ENCODE data around the gene FKBP10. TPM values are rescaled to one million over a fixed set of nuclear protein-coding genes. Genes with fewer than 3 reads are reported as not detected.

FKBP10 gene
- total RNA-seq, 2 experiments from 2014 or later, result not detected

GRCh38 chr17:41767324-41768042 lies 45.3 kb upstream of the FKBP10 start:
- H3K4me1 ChIP-seq (ENCODE audit: insufficient read depth, low read length), result no peaks in the 10 kb centered on the region
- H3K36me3 ChIP-seq (ENCODE audit: insufficient read depth, low read length), result no peaks in the 10 kb centered on the region
- CTCF ChIA-PET, result interaction anchor here (0.7 kb wide), 1 partner anchor 1357 kb away, joined by 3 read pairs; no protein-coding TSS in a partner anchor

DNA sequence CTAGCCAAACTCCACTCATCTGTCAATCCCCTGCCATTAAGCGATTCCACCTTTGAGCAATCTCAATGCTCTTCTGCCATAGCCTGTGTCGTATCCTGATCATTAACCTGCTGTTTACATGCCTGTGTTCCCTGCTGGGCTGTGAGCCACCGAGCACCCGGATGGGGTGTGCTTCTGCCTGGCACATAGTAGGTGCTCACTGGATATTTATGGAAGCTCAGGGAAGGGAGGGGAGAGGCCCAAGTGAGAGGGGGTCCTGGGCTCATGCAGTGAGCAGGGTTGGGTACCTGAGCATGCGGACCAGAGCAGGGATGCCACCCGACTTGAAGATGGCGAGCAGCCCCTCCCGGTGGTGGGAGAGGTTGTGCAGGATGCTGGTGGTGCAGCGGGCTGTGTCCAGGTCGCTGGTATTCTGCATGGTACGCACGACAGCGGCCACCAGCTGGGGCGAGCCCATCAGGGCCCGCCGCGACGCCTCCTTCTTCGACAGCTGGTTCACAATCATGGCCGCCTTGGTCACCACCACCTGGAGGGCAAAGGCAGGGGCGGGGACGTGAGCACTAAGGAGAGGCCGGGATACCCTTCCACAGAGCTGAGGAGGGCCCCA lies 44.0 kb upstream of the FKBP10 start:
- no peaks in the 10 kb centered on the region for H3K4me1 Mint-ChIP-seq (ENCODE audit: low read depth)
- no peak overlapping the region for H3K4me3 Mint-ChIP-seq
- Histone ChIP-seq H3K4me3 (ENCODE audit: low read length) (no peak overlapping the region), H3K27ac (ENCODE audit: low read depth in 1 of 2, low read length in 2 of 2) (no peak overlapping the region), H3K9me3 (ENCODE audit: control insufficient read depth in 1 of 2, insufficient read depth in 1 of 2, low read length in 2 of 2) (no peaks in the 10 kb centered on the region), H3K36me3 (ENCODE audit: insufficient read depth, low read length) (no peaks in the 10 kb centered on the region), H3K27me3 (ENCODE audit: control insufficient read depth in 1 of 2, insufficient read depth in 2 of 2, low read length in 2 of 2) (no peaks in the 10 kb centered on the region), H3K4me1 (ENCODE audit: insufficient read depth, low read length) (no peaks in the 10 kb centered on the region)
- no peaks in the 10 kb centered on the region for H3K9me3 Mint-ChIP-seq
- intact Hi-C loops (cut with DNase I, micrococcal nuclease), result no loop called here
- H3K27me3 Mint-ChIP-seq, result no peaks in the 10 kb centered on the region
- no peaks in the 10 kb centered on the region for H3K36me3 Mint-ChIP-seq (ENCODE audit: low read depth)
- no peak overlapping the region for H3K27ac Mint-ChIP-seq
- ATAC-seq (ENCODE audit: poor library complexity), result no peak
- no peak for DNase-seq
- ChIA-PET CTCF (no interaction called here), POLR2A (no interaction called here)
- no peak for TF ChIP-seq CTCF (IDR thresholded peaks at IDR 0.05)

More at GRCh38 chr17:41767324-41768042, 45.3 kb upstream of the FKBP10 start:
- DNase-seq (no peak), ATAC-seq (ENCODE audit: poor library complexity) (no peak)
- no peak overlapping the region for H3K27ac Mint-ChIP-seq
- intact Hi-C loops (cut with DNase I, micrococcal nuclease), result no loop called here
- H3K4me3 Mint-ChIP-seq, result no peak overlapping the region
- H3K36me3 Mint-ChIP-seq (ENCODE audit: low read depth), result no peaks in the 10 kb centered on the region
- H3K27me3 Mint-ChIP-seq, result no peaks in the 10 kb centered on the region
- Histone ChIP-seq H3K27ac (ENCODE audit: low read depth in 1 of 2, low read length in 2 of 2) (no peak overlapping the region), H3K27me3 (ENCODE audit: control insufficient read depth in 1 of 2, insufficient read depth in 2 of 2, low read length in 2 of 2) (no peaks in the 10 kb centered on the region), H3K4me3 (ENCODE audit: low read length) (no peak overlapping the region), H3K9me3 (ENCODE audit: control insufficient read depth in 1 of 2, insufficient read depth in 1 of 2, low read length in 2 of 2) (no peaks in the 10 kb centered on the region)
- no peaks in the 10 kb centered on the region for H3K9me3 Mint-ChIP-seq
- TF ChIP-seq CTCF (IDR thresholded peaks at IDR 0.05), result no peak
- POLR2A ChIA-PET, result no interaction called here
- H3K4me1 Mint-ChIP-seq (ENCODE audit: low read depth), result no peaks in the 10 kb centered on the region

DNA sequence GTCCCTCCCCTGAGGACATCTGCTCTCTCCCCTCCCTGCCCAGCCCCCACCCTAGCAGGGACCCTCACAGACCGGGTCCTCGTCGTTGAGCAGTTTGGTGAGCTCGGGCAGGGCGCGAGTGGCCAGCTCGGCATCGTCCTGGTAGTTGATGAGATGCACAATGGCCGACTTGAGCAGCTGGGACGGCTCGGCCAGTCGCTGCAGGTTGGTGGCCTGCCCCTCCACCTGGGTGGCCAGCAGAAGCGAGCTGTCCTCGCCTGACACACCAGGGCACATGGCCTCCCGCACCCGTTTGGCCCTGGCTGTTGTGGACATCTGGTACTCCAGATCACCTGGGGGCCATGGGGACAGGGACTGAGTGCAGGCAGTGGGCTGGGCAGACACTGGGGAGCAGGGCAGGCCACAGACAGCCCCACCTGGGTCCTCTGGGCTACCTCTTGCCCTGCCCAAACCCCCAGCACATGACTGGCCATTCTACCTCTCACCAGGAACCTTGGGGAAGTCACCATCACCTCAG lies 43.4 kb upstream of the FKBP10 start:
- Mint-ChIP-seq H3K27me3 (no peaks in the 10 kb centered on the region), H3K4me3 (no peak overlapping the region), H3K9me3 (no peaks in the 10 kb centered on the region), H3K4me1 (ENCODE audit: low read depth) (no peaks in the 10 kb centered on the region), H3K36me3 (ENCODE audit: low read depth) (no peaks in the 10 kb centered on the region), H3K27ac (no peak overlapping the region)
- Histone ChIP-seq H3K36me3 (ENCODE audit: insufficient read depth, low read length) (no peaks in the 10 kb centered on the region), H3K4me1 (ENCODE audit: insufficient read depth, low read length) (no peaks in the 10 kb centered on the region), H3K27ac (ENCODE audit: low read depth in 1 of 2, low read length in 2 of 2) (no peak overlapping the region), H3K9me3 (ENCODE audit: control insufficient read depth in 1 of 2, insufficient read depth in 1 of 2, low read length in 2 of 2) (no peaks in the 10 kb centered on the region), H3K27me3 (ENCODE audit: control insufficient read depth in 1 of 2, insufficient read depth in 2 of 2, low read length in 2 of 2) (no peaks in the 10 kb centered on the region), H3K4me3 (ENCODE audit: low read length) (no peak overlapping the region)
- ChIA-PET POLR2A (no interaction called here), CTCF (no interaction called here)
- ATAC-seq (ENCODE audit: poor library complexity) (no peak), DNase-seq (no peak)
- intact Hi-C loops (cut with DNase I, micrococcal nuclease), result no loop called here
- no peak for TF ChIP-seq CTCF (IDR thresholded peaks at IDR 0.05)
